Left colon (tissue), 2 donors: ENCODE results near the gene NOTO. TPM values are rescaled to one million over a fixed set of nuclear protein-coding genes. Genes with fewer than 3 reads are reported as not detected.
"Not testable (repeated sequence)": the region's sequence is repeated elsewhere in the genome, so short reads cannot be mapped to it uniquely, and the experiment has no call there.

Source experiments
- ATAC-seq: fragments of 200-7000 bp; cut with Tn5 transposase; one replicate; pipeline ENCODE4 v1.9.1; 2020; ENCODE audit warnings: mild to moderate bottlenecking, moderate library complexity
- DNase-seq, 2 donors: peaks; one replicate each; pipeline ENCODE4 v3.0.0-alpha.2; 2020
- intact Hi-C, 2 donors: fragments of 100-400 bp; cut with DNase I in 1 of 2; cut with micrococcal nuclease in 1 of 2; formaldehyde crosslinking; loops; one replicate each; pipeline versions ENCODE4 v1.11.2 to v1.14.0; 2022; cut with DNase I, micrococcal nuclease
- total RNA-seq, 2 donors: library from RNA; stranded (reverse); fragmentation: NEBNext Ultra II Directional; extraction: Animal tissue kit (Norgen Biotek cat#: 25700); gene quantifications; one replicate each; pipeline ENCODE4 v1.2.1, GENCODE V29; 2021
- donor health status: DM: no; HTN: no; CAD: no.
- donor health status: DM: yes; HTN: yes; CAD: no.

The NOTO gene
- total RNA-seq, 2 donors from 2014 or later, result 0.08 TPM; not detected in 1

- ATAC-seq, result no peak
- no peak for DNase-seq
- intact Hi-C loops, result no loop called here
These were observed 16.4 kb upstream of the NOTO start for GRCh38 chr2:73185965-73186364.

- intact Hi-C loops, result no loop called here
- DNase-seq (no peak), ATAC-seq (no peak)
These were observed 14.8 kb upstream of the NOTO start for GRCh38 chr2:73187549-73187948.

GRCh38 chr2:73197579-73197978 is 4.8 kb upstream of the NOTO start:
- DNase-seq (no peak), ATAC-seq (no peak)
- intact Hi-C loops, result no loop called here

GRCh38 chr2:73200281-73200680 is 2.1 kb upstream of the NOTO start:
- ATAC-seq, intact Hi-C loops, DNase-seq: not testable (repeated sequence)

- ATAC-seq, result peak; percentile 51
- intact Hi-C loops, result no loop called here
- no peak for DNase-seq
These were observed 794 bp downstream of the NOTO start for GRCh38 chr2:73203055-73203681.

GRCh38 chr2:73205611-73206010 is 3.2 kb downstream of the NOTO start:
- ATAC-seq, result no peak
- intact Hi-C loops, result no loop called here
- DNase-seq, result no peak

- ATAC-seq (no peak), DNase-seq (no peak)
- intact Hi-C loops, result no loop called here
These were observed 5.9 kb downstream of the NOTO start for GRCh38 chr2:73208258-73208657.

GRCh38 chr2:73210019-73210418 is 7.6 kb downstream of the NOTO start:
- intact Hi-C loops, result no loop called here
- ATAC-seq (no peak), DNase-seq (no peak)

GRCh38 chr2:73210696-73211095 is 8.3 kb downstream of the NOTO start:
- ATAC-seq (no peak), DNase-seq (no peak)
- intact Hi-C loops, result no loop called here

GRCh38 chr2:73212098-73212447 is 9.7 kb downstream of the NOTO start:
- DNase-seq, result no peak
- intact Hi-C loops, result no loop called here
- ATAC-seq, result no peak

GRCh38 chr2:73212448-73213176 is 10.2 kb downstream of the NOTO start:
- intact Hi-C loops, result no loop called here
- ATAC-seq, result peak; percentile 74

GRCh38 chr2:73214120-73215035 is 12.0 kb downstream of the NOTO start, which contains the start of gene SMYD5:
Gene SMYD5 (plus strand): TSS chr2:73214245. CDS start chr2:73214267, 22 bp downstream.
- ATAC-seq (peak; percentile 95), DNase-seq (peak; percentile 81 to 92)
- intact Hi-C loops, result no loop called here

More at GRCh38 chr2:73212448-73213176, 10.2 kb downstream of the NOTO start:
- peak; percentile 47 to 78 for DNase-seq

- ATAC-seq, result no peak
- no peak for DNase-seq
- intact Hi-C loops, result no loop called here
These were observed 12.9 kb downstream of the NOTO start for GRCh38 chr2:73215254-73215653.

- no peak for ATAC-seq
- intact Hi-C loops, result no loop called here
- no peak for DNase-seq
These were observed 14.8 kb downstream of the NOTO start for GRCh38 chr2:73217160-73217559.

- DNase-seq, result no peak
- ATAC-seq, result no peak
- intact Hi-C loops, result no loop called here
These were observed 15.5 kb downstream of the NOTO start for GRCh38 chr2:73217826-73218225.

- intact Hi-C loops, result no loop called here
- ATAC-seq (no peak), DNase-seq (no peak)
These were observed 15.9 kb downstream of the NOTO start for GRCh38 chr2:73218298-73218697.

- no peak for ATAC-seq
- intact Hi-C loops, result no loop called here
- DNase-seq, result no peak
These were observed 21.4 kb downstream of the NOTO start for GRCh38 chr2:73223821-73224220.

GRCh38 chr2:73225513-73226360 is 23.4 kb downstream of the NOTO start:
- intact Hi-C loops, result no loop called here
- ATAC-seq (no peak), DNase-seq (no peak)

- ATAC-seq (no peak), DNase-seq (no peak)
- intact Hi-C loops, result no loop called here
These were observed 24.7 kb downstream of the NOTO start for GRCh38 chr2:73227086-73227485.
